HG03064 (cell line): ENCODE data around the gene PARD6B.
"Not testable (repeated sequence)": the region's sequence is repeated elsewhere in the genome, so short reads cannot be mapped to it uniquely, and the experiment has no call there.

Experiments
- ATAC-seq: cut with Tn5 transposase; IDR thresholded peaks from one replicate; pipeline ENCODE4 v1.9.1; 2021; ENCODE audit warnings: low read depth; ENCODE audit not compliant: unreplicated experiment

Gene PARD6B

DNA sequence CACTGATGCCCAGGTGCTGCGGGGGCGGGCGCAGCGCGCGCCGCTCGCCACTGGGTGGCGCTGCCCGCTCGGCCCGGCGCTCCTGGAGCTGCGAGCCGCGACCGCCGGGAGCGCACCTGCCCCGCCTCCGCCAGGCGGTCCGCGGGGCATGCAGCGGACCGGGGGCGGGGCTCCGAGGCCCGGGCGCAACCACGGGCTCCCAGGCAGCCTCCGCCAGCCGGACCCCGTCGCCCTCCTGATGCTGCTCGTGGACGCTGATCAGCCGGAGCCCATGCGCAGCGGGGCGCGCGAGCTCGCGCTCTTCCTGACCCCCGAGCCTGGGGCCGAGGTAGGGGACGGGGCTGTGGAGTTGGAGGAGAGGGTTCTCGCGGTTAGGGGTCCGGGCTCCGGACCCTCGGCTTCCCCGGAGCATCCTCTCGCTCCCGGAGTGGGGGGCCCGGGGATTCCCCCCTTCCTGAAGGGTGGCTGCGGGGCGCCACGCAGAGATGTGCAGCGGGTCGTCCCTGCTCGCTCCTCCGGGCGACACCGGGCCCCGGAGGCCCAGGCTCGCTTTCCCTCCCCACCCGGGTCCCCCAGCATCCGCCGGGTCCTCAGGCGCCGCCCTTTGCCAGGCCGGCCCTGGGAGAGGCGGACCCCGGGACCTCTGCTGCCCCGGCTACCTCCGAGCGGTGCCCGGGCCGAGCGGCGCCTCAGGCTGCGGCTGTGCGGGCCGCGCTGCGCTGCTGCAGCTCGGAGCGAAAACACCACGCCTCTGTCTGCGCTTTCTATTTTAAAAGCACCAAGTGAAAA is 63.7 kb downstream of the PARD6B start, which contains the start of gene BCAS4:
Gene BCAS4, plus strand, starts transcription at position 216 of the 789 bp plus-strand sequence. Its CDS starts 23 bp downstream, at position 239.
- peak; percentile 47 for ATAC-seq

DNA sequence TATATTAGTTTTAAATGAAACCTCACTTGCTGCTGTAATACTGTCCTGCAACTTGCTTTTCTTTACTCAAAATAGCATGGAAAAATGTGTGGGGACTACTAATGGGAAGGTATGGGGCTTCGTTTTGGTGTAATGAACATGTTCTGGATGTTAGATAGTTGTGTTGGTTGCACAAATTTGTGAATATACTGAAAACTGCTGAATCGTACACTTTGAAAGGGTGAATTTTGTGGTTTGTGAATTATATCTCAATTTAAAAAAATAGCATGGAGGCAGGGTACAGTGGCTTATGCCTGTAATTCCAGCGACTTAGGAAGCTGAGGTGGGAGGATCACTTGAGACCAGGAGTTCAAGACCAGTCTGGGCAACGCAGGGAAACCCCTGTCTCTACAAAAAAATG is 65.8 kb downstream of the PARD6B start:
- no peak for ATAC-seq

DNA sequence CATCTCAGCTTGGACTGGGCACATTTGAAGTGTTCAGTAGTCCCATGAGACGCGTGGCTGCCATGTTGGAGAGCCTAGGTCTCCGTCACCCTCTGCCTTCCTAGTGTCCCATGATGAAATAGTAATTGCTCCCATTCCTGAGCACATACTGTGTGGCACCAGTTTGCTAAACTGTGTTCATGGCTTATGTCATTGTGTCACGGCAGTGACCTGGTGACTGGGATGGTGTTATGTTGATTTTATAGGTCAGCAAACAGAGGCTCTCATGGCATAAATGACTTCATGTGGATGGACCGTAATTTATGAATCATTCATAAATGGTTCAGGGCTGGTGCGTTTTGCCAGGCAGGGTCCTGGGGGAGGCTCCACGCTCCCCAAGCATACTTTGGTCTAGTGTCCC is 67.3 kb downstream of the PARD6B start:
- ATAC-seq = no peak

DNA sequence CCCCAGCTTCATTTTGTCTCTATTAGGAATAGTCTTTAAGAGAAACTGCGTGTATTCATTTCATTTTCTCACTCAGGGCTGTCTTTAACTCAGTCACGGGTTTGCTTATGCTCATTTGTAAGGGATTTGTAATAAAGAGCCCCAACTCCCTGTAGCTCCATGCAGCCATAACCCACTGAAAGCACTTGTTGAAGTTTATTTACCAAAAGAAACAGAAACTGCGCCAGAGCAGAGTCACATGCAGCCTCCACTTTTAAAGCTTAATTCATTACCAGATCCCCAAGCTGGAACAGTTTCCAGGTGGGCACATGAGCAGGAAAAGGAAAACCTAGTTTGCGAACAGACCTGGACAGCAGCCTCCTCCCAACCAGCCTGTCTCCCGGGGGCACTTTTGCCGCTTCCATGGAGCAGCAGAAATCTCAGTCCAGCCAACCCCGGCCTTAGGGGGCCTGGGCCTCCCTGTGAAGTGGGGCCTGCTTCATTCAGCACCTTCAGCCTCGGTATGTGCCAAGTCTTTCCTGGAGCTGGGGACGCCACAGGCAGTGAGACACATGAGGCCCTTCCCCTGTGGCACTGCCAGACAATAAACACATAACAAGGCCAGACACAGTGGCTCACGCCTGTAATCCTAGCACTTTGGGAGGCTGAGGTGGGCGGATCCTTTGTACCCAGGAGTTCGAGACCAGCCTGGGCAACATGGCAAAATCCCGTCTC is 68.0 kb downstream of the PARD6B start:
- no peak for ATAC-seq

DNA sequence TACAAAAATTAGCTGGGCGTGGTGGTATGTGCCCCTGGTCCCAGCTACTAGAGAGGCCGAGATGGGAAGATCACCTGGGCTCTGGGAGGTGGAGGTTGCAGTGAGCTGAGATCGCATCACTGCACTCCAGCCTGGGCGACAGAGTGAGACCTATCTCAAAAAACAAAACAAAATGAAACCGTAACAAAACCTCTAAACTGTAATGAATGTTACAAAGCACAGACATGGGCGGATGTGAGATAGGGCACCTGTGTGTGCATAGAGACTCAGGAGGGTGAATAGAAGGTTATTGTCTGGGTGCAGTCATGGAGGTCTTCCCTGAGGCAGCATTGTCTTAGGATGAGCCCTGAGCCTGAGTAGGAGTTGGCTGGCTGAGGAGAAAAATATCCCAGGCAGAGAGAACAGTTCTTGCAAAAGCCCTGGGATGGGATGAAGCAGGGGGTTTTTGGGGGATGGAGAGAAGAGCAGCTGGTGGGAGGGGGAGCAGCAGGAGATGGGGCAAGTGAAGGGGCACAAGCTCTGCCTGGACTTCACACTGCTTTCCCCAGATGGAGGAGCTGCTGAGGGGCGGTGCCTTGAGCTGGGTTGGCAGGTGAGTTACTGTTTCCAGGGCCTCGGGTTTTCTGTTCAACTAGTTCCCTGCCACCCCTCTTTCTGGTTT is 68.6 kb downstream of the PARD6B start:
- no peak for ATAC-seq

DNA sequence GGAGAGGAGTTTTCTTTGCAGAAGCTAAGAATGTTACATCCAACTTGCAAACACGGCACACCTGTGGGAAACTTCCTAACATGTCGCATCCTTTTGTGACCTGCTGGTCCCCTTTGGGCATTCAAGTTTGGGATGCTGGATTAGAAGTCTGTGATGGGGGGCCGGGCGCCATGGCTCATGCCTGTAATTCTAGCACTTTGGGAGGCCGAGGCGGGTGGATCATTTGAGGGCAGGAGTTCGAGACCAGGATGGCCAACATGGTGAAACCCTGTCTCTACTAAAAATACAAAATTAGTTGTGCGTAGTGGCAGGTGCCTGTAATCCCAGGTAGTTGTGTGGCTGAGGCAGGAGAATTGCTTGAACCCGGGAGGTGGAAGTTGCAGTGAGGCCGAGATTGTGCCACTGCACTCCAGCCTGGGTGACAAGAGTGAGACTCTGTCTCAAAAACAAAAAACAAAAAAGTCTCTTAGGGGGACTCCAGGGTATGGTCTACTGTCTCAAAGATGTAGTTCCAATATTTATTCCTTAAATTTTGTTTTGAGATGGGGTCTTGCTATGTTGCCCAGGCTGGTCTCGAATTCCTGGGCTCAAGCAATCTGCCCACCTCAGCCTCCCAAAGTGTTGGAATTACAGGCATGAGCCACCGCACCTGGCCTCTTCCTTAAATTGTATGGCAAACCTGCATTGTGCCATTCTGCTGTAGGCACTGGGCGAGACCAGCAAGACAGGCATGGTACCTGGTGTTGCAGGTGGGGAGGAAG is 69.8 kb downstream of the PARD6B start:
- ATAC-seq = not testable (repeated sequence)

DNA sequence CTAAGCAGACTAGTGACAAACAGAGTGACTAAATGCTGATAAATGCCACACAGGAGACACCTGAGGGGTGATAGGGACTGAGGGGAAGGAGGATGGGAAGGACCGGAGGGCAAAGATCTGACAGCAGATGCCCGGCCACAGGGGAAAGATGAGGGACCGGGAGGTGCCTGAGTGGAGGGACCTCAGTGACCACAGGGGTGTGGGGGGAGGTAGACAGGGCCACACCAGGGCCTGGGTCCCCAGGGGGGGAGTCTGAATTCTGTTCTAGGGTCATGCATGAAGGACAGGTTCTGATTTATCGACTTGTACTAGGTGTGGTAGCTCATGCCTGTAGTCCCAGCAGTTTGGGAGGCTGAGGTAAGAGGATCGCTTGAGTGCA is 70.4 kb downstream of the PARD6B start:
- ATAC-seq = no peak

DNA sequence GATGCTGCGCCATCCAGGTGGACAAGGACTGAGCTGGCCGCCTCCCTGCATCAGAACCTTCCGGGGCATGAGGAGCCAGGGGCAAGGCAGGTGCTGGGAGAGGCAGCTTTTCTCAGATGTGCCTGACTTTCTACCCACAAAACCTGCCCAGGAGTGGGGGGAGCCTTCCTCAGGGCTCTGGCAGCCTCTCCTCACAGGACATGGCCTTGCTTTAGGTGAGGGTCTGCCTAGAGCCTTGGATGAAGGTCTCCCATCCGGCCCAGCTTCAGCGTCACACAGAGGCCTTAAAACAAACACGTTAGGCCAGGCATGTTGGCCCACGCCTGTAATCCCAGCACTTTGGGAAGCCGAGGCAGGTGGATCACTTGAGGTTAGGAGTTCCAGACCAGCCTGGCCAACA is 70.9 kb downstream of the PARD6B start:
- no peak for ATAC-seq

DNA sequence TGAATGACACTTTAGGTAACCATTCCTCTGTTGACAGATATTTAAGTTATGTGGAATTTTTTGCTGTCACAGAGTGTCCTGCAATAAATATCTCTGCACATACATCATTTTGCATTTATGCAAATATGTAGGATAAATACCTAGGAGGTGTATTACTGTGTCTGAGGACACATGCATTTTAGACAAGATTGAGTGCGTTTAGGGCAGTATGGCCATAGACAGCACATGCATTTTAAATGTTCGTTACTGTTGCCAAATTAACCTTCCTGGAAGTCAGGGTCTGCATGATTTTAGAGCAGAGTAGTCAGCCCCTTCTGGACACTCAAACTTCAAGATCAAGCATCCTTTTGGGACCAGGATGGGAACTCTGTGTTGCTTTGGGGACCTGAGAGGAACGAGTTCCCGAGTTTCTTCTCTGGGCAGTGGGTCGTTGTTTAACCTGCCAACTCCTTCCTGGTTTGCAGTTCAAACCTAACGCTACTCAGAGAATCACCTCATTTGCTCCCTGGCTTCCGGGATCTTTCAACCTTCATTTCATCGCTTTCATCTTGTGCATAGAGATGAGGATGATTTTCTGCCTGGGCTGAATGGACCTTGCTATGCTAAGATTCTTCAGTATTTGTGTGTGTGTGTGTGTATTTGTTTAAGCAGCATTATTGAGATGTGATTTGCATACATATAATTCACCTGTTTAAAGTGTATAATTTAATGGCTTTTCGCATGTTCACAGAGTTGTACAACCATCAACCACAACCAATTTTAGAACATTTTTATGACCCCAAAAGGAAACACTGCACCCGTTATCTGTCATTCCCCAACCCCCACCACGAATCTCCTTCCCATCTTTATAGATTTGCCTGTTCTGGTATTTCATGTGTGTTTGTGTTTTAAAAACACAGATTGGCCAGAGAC is 73.3 kb downstream of the PARD6B start:
- ATAC-seq = no peak

DNA sequence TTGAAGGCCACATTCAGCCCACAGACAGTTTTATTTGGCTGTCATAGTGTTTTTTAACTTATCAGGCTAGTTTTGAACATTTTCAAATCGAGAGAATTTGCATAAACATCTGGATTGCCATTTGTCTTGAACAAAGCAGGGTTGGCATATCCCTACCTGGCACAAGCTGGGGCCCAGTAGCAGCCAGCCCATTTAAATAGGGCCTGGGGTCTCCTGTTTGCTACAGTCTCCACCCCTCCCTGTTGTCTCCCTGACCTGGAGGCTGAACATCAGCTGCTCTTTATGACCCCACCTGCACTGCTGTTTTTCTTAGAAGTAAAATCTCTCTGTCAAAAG is 73.9 kb downstream of the PARD6B start:
- ATAC-seq = no peak

DNA sequence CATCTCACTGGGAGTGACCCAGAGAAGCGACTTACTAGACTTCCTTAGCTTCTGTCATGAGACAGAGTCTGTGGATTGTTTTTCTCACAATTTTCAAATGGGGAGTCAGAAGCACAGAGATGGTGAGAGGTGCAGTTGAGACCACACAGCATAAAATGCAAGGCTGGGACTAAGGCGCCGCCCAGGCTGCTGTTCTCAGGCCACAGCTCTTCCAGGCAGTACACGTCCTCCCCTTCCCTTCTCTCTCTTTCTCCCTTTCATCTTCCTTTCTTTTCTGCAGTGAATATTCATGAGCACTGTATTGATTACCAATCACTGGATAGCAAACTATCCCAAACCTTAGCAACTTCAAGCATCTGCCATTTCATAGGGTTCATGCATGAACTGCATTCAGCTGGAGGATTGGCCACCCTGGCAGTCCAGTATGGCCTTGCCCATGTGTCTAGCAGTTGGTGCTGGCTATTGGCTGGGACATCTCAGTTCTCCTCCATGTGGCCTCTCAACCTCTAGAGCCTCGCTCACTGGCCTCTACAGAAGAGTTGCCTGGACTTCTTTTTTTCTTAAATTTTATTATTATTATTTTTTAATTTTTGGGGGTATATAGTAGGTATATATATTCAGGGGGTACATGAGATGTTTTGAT is 74.9 kb downstream of the PARD6B start:
- ATAC-seq = no peak
